ENCODE data around the gene AGPS.

AGPS gene

GRCh38 chr2:177554365-177554764 is 161.8 kb downstream of the AGPS start:
- no peak for DNase-seq

GRCh38 chr2:177556153-177556552 is 163.6 kb downstream of the AGPS start:
- DNase-seq = no peak

- DNase-seq = no peak
Measured at GRCh38 chr2:177557794-177558193, 165.2 kb downstream of the AGPS start.

GRCh38 chr2:177559638-177560037 is 167.1 kb downstream of the AGPS start:
- DNase-seq = no peak

- no peak for DNase-seq
Measured at GRCh38 chr2:177568390-177568789, 175.8 kb downstream of the AGPS start.

- DNase-seq = no peak
Measured at GRCh38 chr2:177568893-177569292, 176.3 kb downstream of the AGPS start.

- DNase-seq = no peak
Measured at GRCh38 chr2:177572236-177572671, 179.7 kb downstream of the AGPS start.

- no peak for DNase-seq
Measured at GRCh38 chr2:177573120-177573519, 180.5 kb downstream of the AGPS start.

GRCh38 chr2:177574356-177574755 is 181.8 kb downstream of the AGPS start:
- no peak for DNase-seq

- DNase-seq = no peak
Measured at GRCh38 chr2:177575358-177575757, 182.8 kb downstream of the AGPS start.

GRCh38 chr2:177577075-177577474 is 184.5 kb downstream of the AGPS start:
- DNase-seq = no peak

- no peak for DNase-seq
Measured at GRCh38 chr2:177578454-177578853, 185.9 kb downstream of the AGPS start.

- no peak for DNase-seq
Measured at GRCh38 chr2:177579486-177580036, 187.0 kb downstream of the AGPS start.

GRCh38 chr2:177582000-177582399 is 189.4 kb downstream of the AGPS start:
- no peak for DNase-seq

GRCh38 chr2:177584030-177584692 is 191.6 kb downstream of the AGPS start:
- no peak for DNase-seq

GRCh38 chr2:177585234-177585863 is 192.8 kb downstream of the AGPS start:
- DNase-seq = no peak

GRCh38 chr2:177586154-177586553 is 193.6 kb downstream of the AGPS start:
- no peak for DNase-seq

GRCh38 chr2:177587371-177587770 is 194.8 kb downstream of the AGPS start:
- no peak for DNase-seq

- DNase-seq = no peak
Measured at GRCh38 chr2:177588671-177589070, 196.1 kb downstream of the AGPS start.

- DNase-seq = no peak
Measured at GRCh38 chr2:177589186-177589585, 196.6 kb downstream of the AGPS start.

GRCh38 chr2:177592397-177592796 is 199.8 kb downstream of the AGPS start:
- no peak for DNase-seq

- no peak for DNase-seq
Measured at GRCh38 chr2:177592945-177593344, 200.4 kb downstream of the AGPS start.

- DNase-seq = no peak
Measured at GRCh38 chr2:177593402-177593801, 200.8 kb downstream of the AGPS start.
